Left ventricle myocardium inferior (tissue), 1 donor: ENCODE data around the gene CLSTN1. TPM values are rescaled to one million over a fixed set of nuclear protein-coding genes. Genes with fewer than 3 reads are reported as not detected.
A peak's percentile ranks its signal among the peaks of the same experiment; 100 is the strongest.

Experiments
- DNase-seq: peaks from one replicate; pipeline ENCODE4 v3.0.0-alpha.2; 2020
- H3K27ac ChIP-seq: fragments of 200-600 bp; replicated peaks from 2 replicates; pipeline ENCODE4 v1.8.0; 2021
- H3K27me3 ChIP-seq: fragments of 200-600 bp; 2 replicates; pipeline ENCODE4 v1.8.0; 2021; ENCODE audit warnings: low read depth
- H3K36me3 ChIP-seq: fragments of 200-600 bp; 2 replicates; pipeline ENCODE4 v1.8.0; 2021
- H3K4me1 ChIP-seq: fragments of 200-600 bp; 2 replicates; pipeline ENCODE4 v1.8.0; 2021
- H3K4me3 ChIP-seq: fragments of 200-600 bp; 2 replicates; pipeline ENCODE4 v1.8.0; 2021; ENCODE audit warnings: mild to moderate bottlenecking, moderate library complexity
- H3K9me3 ChIP-seq: fragments of 200-600 bp; replicated peaks from 2 replicates; pipeline ENCODE4 v1.8.0; 2021
- intact Hi-C: fragments of 100-400 bp; cut with micrococcal nuclease; formaldehyde crosslinking; loops from one replicate; pipeline ENCODE4 v1.11.0; 2022
- total RNA-seq: library from RNA; stranded (reverse); fragmentation: NEBNext Ultra II Directional; extraction: Animal tissue kit (Norgen Biotek cat#: 25700); gene quantifications from one replicate; pipeline ENCODE4 v1.2.1, GENCODE V29; 2021
- TF ChIP-seq, protein P1 (sequence below): fragments of 200-600 bp; IDR thresholded peaks from 2 replicates; pipeline ENCODE4 v1.8.0; 2021; ENCODE audit warnings: antibody characterized with exemption, mild to moderate bottlenecking, borderline replicate concordance
- donor health status: DM: no; HTN: yes; CAD: no; lungs with severe emphysema.

CLSTN1 gene
- total RNA-seq, 1 donor from 2014 or later, result 63.5 TPM

DNA sequence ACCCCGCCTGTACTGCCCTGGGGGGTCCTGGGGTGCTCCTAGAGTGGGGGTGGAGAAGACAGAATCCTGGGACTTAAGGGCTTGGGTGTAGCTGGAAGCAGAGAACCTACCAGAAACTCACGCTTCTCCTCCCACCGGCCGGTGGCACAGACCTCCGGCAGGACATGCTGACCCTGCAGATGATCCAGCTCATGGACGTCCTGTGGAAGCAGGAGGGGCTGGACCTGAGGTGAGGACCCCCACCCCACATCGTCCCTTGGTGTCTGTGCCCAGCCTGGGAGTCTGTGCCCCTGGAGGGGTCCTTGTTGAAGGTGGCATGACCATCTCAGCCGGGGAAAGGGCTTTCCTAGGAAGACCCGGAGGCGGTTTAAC, 101.4 kb downstream of the CLSTN1 start:
- intact Hi-C loops, result loop anchor here (10.0 kb wide), 1 partner anchor 142 kb away; no protein-coding TSS in a partner anchor
- peaks cover 20% of the 10 kb centered on the region for H3K36me3 ChIP-seq
- TF ChIP-seq, protein P1, sequence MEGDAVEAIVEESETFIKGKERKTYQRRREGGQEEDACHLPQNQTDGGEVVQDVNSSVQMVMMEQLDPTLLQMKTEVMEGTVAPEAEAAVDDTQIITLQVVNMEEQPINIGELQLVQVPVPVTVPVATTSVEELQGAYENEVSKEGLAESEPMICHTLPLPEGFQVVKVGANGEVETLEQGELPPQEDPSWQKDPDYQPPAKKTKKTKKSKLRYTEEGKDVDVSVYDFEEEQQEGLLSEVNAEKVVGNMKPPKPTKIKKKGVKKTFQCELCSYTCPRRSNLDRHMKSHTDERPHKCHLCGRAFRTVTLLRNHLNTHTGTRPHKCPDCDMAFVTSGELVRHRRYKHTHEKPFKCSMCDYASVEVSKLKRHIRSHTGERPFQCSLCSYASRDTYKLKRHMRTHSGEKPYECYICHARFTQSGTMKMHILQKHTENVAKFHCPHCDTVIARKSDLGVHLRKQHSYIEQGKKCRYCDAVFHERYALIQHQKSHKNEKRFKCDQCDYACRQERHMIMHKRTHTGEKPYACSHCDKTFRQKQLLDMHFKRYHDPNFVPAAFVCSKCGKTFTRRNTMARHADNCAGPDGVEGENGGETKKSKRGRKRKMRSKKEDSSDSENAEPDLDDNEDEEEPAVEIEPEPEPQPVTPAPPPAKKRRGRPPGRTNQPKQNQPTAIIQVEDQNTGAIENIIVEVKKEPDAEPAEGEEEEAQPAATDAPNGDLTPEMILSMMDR, result no peak
- no peaks in the 10 kb centered on the region for H3K27me3 ChIP-seq
- no peak overlapping the region for H3K4me3 ChIP-seq
- no peaks in the 10 kb centered on the region for H3K4me1 ChIP-seq
- no peak overlapping the region for H3K27ac ChIP-seq
- peaks cover 11% of the 10 kb centered on the region for H3K9me3 ChIP-seq
- DNase-seq, result no peak

DNA sequence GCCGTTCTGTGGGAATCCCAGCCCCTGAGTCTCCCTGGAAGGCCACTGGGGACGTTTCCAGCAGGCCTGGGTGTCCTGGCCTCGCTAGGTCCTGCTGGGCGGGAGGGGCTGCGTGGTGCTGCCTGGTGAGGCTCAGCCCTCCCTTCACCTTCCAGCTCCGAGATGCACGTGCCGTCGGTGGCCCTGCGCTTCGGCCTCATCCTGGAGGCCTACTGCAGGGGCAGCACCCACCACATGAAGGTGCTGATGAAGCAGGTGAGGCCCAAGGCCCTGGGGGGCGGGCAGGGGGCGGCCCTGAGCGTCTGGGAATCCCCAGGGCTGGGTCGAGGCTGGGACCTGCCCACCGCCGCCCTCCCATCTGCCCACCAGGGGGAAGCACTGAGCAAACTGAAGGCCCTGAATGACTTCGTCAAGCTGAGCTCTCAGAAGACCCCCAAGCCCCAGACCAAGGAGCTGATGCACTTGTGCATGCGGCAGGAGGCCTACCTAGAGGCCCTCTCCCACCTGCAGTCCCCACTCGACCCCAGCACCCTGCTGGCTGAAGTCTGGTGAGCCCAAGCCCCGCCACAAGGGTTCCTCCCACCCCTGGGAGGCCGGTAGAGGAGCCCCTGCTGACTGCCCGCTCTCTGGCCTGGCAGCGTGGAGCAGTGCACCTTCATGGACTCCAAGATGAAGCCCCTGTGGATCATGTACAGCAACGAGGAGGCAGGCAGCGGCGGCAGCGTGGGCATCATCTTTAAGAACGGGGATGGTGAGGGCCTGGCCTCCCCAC, 102.0 kb downstream of the CLSTN1 start:
- no peaks in the 10 kb centered on the region for H3K27me3 ChIP-seq
- intact Hi-C loops, result loop anchor here (10.0 kb wide), 1 partner anchor 143 kb away; no protein-coding TSS in a partner anchor

DNA sequence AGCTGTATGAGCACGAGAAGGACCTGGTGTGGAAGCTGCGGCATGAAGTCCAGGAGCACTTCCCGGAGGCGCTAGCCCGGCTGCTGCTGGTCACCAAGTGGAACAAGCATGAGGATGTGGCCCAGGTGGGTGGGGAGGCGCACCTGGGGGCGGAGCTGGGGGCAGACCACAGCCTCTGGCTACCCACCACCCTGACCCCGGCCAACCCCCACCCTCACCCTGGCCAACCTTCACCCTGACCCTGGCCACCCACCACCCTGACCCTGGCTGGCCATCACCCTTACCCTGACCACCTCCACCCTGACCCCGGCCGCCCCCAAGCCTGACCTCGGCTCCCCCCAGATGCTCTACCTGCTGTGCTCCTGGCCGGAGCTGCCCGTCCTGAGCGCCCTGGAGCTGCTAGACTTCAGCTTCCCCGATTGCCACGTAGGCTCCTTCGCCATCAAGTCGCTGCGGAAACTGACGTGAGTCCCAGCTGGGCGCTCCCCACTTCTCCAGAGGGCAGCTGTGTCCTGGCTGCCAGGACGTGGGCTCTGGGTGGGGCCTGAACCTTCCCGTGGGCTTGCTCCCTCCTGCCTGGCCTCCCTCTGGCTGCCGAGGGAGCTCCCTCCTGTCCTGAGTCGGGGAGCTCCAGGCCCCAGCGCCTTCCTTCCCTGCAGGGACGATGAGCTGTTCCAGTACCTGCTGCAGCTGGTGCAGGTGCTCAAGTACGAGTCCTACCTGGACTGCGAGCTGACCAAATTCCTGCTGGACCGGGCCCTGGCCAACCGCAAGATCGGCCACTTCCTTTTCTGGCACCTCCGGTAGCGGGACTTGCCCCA, 102.8 kb downstream of the CLSTN1 start:
- intact Hi-C loops, result loop anchor here (10.0 kb wide), 1 partner anchor 144 kb away; no protein-coding TSS in a partner anchor

More for the DNA sequence above, 102.0 kb downstream of the CLSTN1 start:
- DNase-seq, result no peak
- TF ChIP-seq, protein P1, result peak; percentile 69
- no peak overlapping the region for H3K4me3 ChIP-seq
- H3K27ac ChIP-seq, result no peak overlapping the region
- H3K36me3 ChIP-seq, result peaks cover 20% of the 10 kb centered on the region
- H3K9me3 ChIP-seq, result peaks cover 11% of the 10 kb centered on the region
- H3K4me1 ChIP-seq, result peaks cover 4% of the 10 kb centered on the region

GRCh38 chr1:9719978-9720722, 103.6 kb downstream of the CLSTN1 start:
- Histone ChIP-seq H3K27me3 (no peaks in the 10 kb centered on the region), H3K4me1 (peaks cover 4% of the 10 kb centered on the region), H3K27ac (no peak overlapping the region), H3K36me3 (peaks cover 20% of the 10 kb centered on the region), H3K9me3 (peaks cover 11% of the 10 kb centered on the region), H3K4me3 (no peak overlapping the region)
- DNase-seq, result no peak
- TF ChIP-seq, protein P1, result no peak
- intact Hi-C loops, result loop anchor here (10.0 kb wide), 1 partner anchor 145 kb away; no protein-coding TSS in a partner anchor

More for the DNA sequence above, 102.8 kb downstream of the CLSTN1 start:
- Histone ChIP-seq H3K9me3 (peaks cover 11% of the 10 kb centered on the region), H3K36me3 (peaks cover 20% of the 10 kb centered on the region), H3K27me3 (no peaks in the 10 kb centered on the region), H3K4me1 (peaks cover 4% of the 10 kb centered on the region), H3K27ac (no peak overlapping the region), H3K4me3 (no peak overlapping the region)
- TF ChIP-seq, protein P1, result no peak
- no peak for DNase-seq

DNA sequence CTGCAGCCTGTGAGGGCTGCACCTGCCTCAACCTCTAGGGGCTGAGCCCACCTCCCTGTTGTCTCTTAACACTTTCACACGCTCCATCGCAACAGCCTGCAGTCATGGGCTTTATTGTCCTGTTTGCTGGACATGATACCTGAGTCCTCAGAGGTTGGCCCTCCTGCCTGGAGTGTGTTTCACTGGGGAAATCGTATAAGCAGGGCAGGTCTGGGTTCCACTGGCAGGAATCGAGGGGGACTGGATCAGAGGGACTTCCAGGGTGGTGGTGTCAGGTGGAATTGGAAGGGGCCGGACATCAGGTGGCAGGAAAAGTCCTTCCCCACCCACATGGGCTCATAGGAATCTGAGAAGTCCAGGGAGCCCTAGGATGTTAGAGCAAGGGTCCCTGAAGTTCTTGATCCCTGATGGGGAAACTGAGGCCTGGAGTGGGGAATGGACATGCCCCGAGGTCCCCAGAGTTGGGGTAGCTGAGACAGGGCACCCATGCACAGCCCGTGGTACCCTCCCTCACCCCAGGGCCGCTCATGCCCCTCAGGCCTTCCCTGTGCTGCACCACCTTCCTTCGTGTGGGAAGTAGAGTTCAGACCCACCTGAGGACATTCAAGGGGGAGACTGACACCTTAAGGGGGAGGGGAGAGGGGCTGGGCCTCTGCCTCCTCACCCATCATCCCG, 105.6 kb downstream of the CLSTN1 start:
- H3K4me1 ChIP-seq, result peaks cover 4% of the 10 kb centered on the region
- TF ChIP-seq, protein P1, result no peak
- H3K27ac ChIP-seq, result no peak overlapping the region
- H3K27me3 ChIP-seq, result no peaks in the 10 kb centered on the region
- no peak for DNase-seq
- H3K4me3 ChIP-seq, result peak overlapping the region; percentile 35
- intact Hi-C loops, result no loop called here
- H3K36me3 ChIP-seq, result peaks cover 12% of the 10 kb centered on the region
- H3K9me3 ChIP-seq, result peaks cover 2% of the 10 kb centered on the region
